ENCODE measurements around the gene CRB2. TPM values are rescaled to one million over a fixed set of nuclear protein-coding genes. Genes with fewer than 3 reads are reported as not detected.

Gene CRB2
- total and polyA plus RNA-seq, 2 donors (not counting 3 experiments of a cell fraction or from before 2014, with no cell fraction given): not detected

GRCh38 chr9:123411191-123411590 lies 55.2 kb downstream of the CRB2 start:
- Histone ChIP-seq H3K4me2 (ENCODE audit: insufficient read depth, low read length) (no peak overlapping the region), H3K79me2 (ENCODE audit: control insufficient read depth, insufficient read depth, low read length) (no peaks in the 10 kb centered on the region), H3K27ac (ENCODE audit: insufficient read depth, low read depth, low read length) (no peak overlapping the region), H3K27me3 (ENCODE audit: control insufficient read depth in 2 of 2, insufficient read depth in 2 of 2, low read length in 2 of 2) (no peaks in the 10 kb centered on the region), H3K4me3 (replicated peaks in 1 of 3; ENCODE audit: insufficient read depth in 1 of 3, low read depth in 1 of 3, low read length in 3 of 3) (no peak overlapping the region), H4K20me1 (replicated peaks; ENCODE audit: control insufficient read depth, extremely low read depth, insufficient read depth, low read length) (no peaks in the 10 kb centered on the region), H3K9me3 (replicated peaks; ENCODE audit: control insufficient read depth, insufficient read depth, low read length) (no peaks in the 10 kb centered on the region), H2AFZ (ENCODE audit: low read depth, low read length) (no peak overlapping the region), H3K9me1 (replicated peaks; ENCODE audit: control insufficient read depth, extremely low read depth, insufficient read depth, low read length) (no peaks in the 10 kb centered on the region), H3K36me3 (ENCODE audit: control insufficient read depth in 2 of 2, extremely low read depth in 1 of 2, insufficient read depth in 2 of 2, low read length in 2 of 2) (no peaks in the 10 kb centered on the region), H3K9ac (replicated peaks; ENCODE audit: extremely low read depth, insufficient read depth, low read length) (no peak overlapping the region), H3K4me1 (ENCODE audit: control insufficient read depth, extremely low read depth, insufficient read depth, low read length) (no peaks in the 10 kb centered on the region)
- POLR2A ChIA-PET: no interaction called here
- CTCF ChIA-PET: no interaction called here
- dilution Hi-C loops (cut with MboI; ENCODE audit: extremely low pct_ligation_motif_present, low sequenced_read_pairs) (no loop called here), intact Hi-C loops (cut with micrococcal nuclease) (no loop called here)
- no peak for FAIRE-seq
- no TSS peak for BruUV-seq (replicated peaks)
- no peak for DNase-seq (ENCODE audit: low read depth, low spot score)
- TF ChIP-seq POLR2AphosphoS5 (IDR thresholded peaks at IDR 0.05; ENCODE audit: insufficient read depth, low read depth, low read length) (no peak), FOS (IDR thresholded peaks at IDR 0.05; ENCODE audit: borderline replicate concordance, insufficient read depth, low read length) (no peak), MYC (IDR thresholded peaks at IDR 0.05; ENCODE audit: low read depth, low read length) (no peak), JUN (IDR thresholded peaks at IDR 0.05; ENCODE audit: borderline replicate concordance, insufficient read depth, insufficient read length, low read depth) (no peak), POLR2A (IDR thresholded peaks at IDR 0.05; ENCODE audit: low read depth, low read length) (no peak), EZH2 (IDR thresholded peaks at IDR 0.05; ENCODE audit: borderline replicate concordance, low read depth, low read length, severe bottlenecking) (no peak), GATA2 (IDR thresholded peaks at IDR 0.05; ENCODE audit: insufficient read depth, insufficient read length, low read depth, low read length) (no peak)
- TF ChIP-seq, protein P1, sequence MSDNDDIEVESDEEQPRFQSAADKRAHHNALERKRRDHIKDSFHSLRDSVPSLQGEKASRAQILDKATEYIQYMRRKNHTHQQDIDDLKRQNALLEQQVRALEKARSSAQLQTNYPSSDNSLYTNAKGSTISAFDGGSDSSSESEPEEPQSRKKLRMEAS (IDR thresholded peaks at IDR 0.05; ENCODE audit: insufficient read depth, insufficient read length): no peak
- TF ChIP-seq, protein P2, sequence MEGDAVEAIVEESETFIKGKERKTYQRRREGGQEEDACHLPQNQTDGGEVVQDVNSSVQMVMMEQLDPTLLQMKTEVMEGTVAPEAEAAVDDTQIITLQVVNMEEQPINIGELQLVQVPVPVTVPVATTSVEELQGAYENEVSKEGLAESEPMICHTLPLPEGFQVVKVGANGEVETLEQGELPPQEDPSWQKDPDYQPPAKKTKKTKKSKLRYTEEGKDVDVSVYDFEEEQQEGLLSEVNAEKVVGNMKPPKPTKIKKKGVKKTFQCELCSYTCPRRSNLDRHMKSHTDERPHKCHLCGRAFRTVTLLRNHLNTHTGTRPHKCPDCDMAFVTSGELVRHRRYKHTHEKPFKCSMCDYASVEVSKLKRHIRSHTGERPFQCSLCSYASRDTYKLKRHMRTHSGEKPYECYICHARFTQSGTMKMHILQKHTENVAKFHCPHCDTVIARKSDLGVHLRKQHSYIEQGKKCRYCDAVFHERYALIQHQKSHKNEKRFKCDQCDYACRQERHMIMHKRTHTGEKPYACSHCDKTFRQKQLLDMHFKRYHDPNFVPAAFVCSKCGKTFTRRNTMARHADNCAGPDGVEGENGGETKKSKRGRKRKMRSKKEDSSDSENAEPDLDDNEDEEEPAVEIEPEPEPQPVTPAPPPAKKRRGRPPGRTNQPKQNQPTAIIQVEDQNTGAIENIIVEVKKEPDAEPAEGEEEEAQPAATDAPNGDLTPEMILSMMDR (IDR thresholded peaks at IDR 0.05; ENCODE audit: extremely low read depth in 1 of 2, insufficient read depth in 1 of 2, low read depth in 1 of 2, low read length in 2 of 2): no peak
